Liver (tissue), 9 donors: ENCODE measurements around the gene SLC16A4. TPM values are rescaled to one million over a fixed set of nuclear protein-coding genes. Genes with fewer than 3 reads are reported as not detected.

Experiments used
- DNase-seq: peaks from one replicate; pipeline ENCODE4 v3.0.0-alpha.2; 2017; ENCODE audit warnings: low spot score
- H3K27ac ChIP-seq, 2 donors: one replicate each; pipeline ENCODE4 v1.7.0; 2013; ENCODE audit warnings: inconsistent platforms in 2 of 2, low read length in 2 of 2, control low read depth in 1 of 2, low read depth in 1 of 2, mild to moderate bottlenecking in 1 of 2
- H3K27me3 ChIP-seq, 4 donors: one replicate each; pipeline versions ENCODE4 v1.6.1 to v1.7.0; 2013; ENCODE audit warnings: low read length in 3 of 4, inconsistent platforms in 1 of 4, mild to moderate bottlenecking in 1 of 4, moderate library complexity in 1 of 4; ENCODE audit not compliant: control insufficient read depth in 4 of 4, insufficient read depth in 4 of 4
- H3K36me3 ChIP-seq, 4 donors: one replicate each; pipeline versions ENCODE4 v1.6.1 to v1.7.0; 2013; ENCODE audit warnings: low read length in 3 of 4, mild to moderate bottlenecking in 3 of 4, low read depth in 1 of 4, moderate library complexity in 1 of 4; ENCODE audit not compliant: control insufficient read depth in 4 of 4, insufficient read depth in 3 of 4
- H3K4me1 ChIP-seq, 4 donors: one replicate each; pipeline versions ENCODE4 v1.6.1 to v1.7.0; 2013; ENCODE audit warnings: low read length in 3 of 4, mild to moderate bottlenecking in 3 of 4, moderate library complexity in 1 of 4; ENCODE audit not compliant: control insufficient read depth in 4 of 4, insufficient read depth in 4 of 4
- H3K4me3 ChIP-seq, 3 donors: one replicate each; pipeline versions ENCODE4 v1.6.1 to v1.7.0; 2013; ENCODE audit warnings: low read length in 3 of 3, control low read depth in 1 of 3, low read depth in 1 of 3, mild to moderate bottlenecking in 1 of 3
- H3K9ac ChIP-seq, 2 donors: one replicate each; pipeline ENCODE4 v1.7.0; 2013; ENCODE audit warnings: low read length in 2 of 2, mild to moderate bottlenecking in 2 of 2, moderate library complexity in 2 of 2, control low read depth in 1 of 2, low read depth in 1 of 2
- H3K9me3 ChIP-seq, 4 donors: one replicate each; pipeline versions ENCODE4 v1.6.1 to v1.7.0; 2013; ENCODE audit warnings: low read length in 3 of 4; ENCODE audit not compliant: control insufficient read depth in 4 of 4
- ATF3 ChIP-seq: IDR thresholded peaks from 2 replicates; pipeline ENCODE4 v1.6.1; 2016; ENCODE audit warnings: antibody characterized with exemption
- CTCF ChIP-seq: fragments of 150-350 bp; IDR thresholded peaks from 2 replicates; pipeline ENCODE4 v1.5.1; 2017; ENCODE audit warnings: improper control_type of control experiment, low read depth, low read length; ENCODE audit not compliant: missing input control
- EGR1 ChIP-seq, 2 donors: IDR thresholded peaks; 2 replicates each; pipeline ENCODE4 v1.6.1; 2016 to 2018; ENCODE audit warnings: antibody characterized with exemption in 2 of 2, low read depth in 2 of 2
- FOXA1 ChIP-seq: IDR thresholded peaks from 2 replicates; pipeline ENCODE4 v1.6.1; 2016; ENCODE audit warnings: antibody characterized with exemption
- FOXA2 ChIP-seq: IDR thresholded peaks from 2 replicates; pipeline ENCODE4 v1.6.1; 2016; ENCODE audit warnings: antibody characterized with exemption
- GABPA ChIP-seq, 2 donors: IDR thresholded peaks in 1 of 2; conservative IDR thresholded peaks in 1 of 2; 2 replicates each; pipeline ENCODE4 v1.6.1; 2016; ENCODE audit warnings: antibody characterized with exemption in 2 of 2, mild to moderate bottlenecking in 1 of 2, moderate library complexity in 1 of 2
- HNF4A ChIP-seq, 2 donors: conservative IDR thresholded peaks; 2 replicates each; pipeline ENCODE4 v1.6.1; 2016; ENCODE audit warnings: antibody characterized with exemption in 2 of 2, mild to moderate bottlenecking in 2 of 2
- HNF4G ChIP-seq: IDR thresholded peaks from 2 replicates; pipeline ENCODE4 v1.6.1; 2016; ENCODE audit warnings: antibody characterized with exemption
- JUND ChIP-seq, 2 donors: IDR thresholded peaks; 2 replicates each; pipeline ENCODE4 v1.6.1; 2016; ENCODE audit warnings: antibody characterized with exemption in 2 of 2
- MAX ChIP-seq: IDR thresholded peaks from 2 replicates; pipeline ENCODE4 v1.6.1; 2016; ENCODE audit warnings: antibody characterized with exemption
- NR2F2 ChIP-seq: IDR thresholded peaks from 2 replicates; pipeline ENCODE4 v1.6.1; 2016; ENCODE audit warnings: antibody characterized with exemption
- RAD21 ChIP-seq, 2 donors: IDR thresholded peaks; 2 replicates each; pipeline ENCODE4 v1.6.1; 2016; ENCODE audit warnings: antibody characterized with exemption in 2 of 2, mild to moderate bottlenecking in 2 of 2
- REST ChIP-seq: IDR thresholded peaks from 2 replicates; pipeline ENCODE4 v1.6.1; 2016; ENCODE audit warnings: antibody characterized with exemption, mild to moderate bottlenecking
- RXRA ChIP-seq, 2 donors: IDR thresholded peaks; 2 replicates each; pipeline ENCODE4 v1.6.1; 2017 to 2018; ENCODE audit warnings: antibody characterized with exemption in 2 of 2, mild to moderate bottlenecking in 1 of 2
- SP1 ChIP-seq: IDR thresholded peaks from 2 replicates; pipeline ENCODE4 v1.6.1; 2018; ENCODE audit warnings: antibody characterized with exemption, mild to moderate bottlenecking
- TAF1 ChIP-seq: conservative IDR thresholded peaks from 2 replicates; pipeline ENCODE4 v1.6.1; 2016; ENCODE audit warnings: antibody characterized with exemption, mild to moderate bottlenecking
- YY1 ChIP-seq: IDR thresholded peaks from 2 replicates; pipeline ENCODE4 v1.6.1; 2016; ENCODE audit warnings: antibody characterized with exemption, mild to moderate bottlenecking
- ZBTB33 ChIP-seq: IDR thresholded peaks from 2 replicates; pipeline ENCODE4 v1.6.1; 2016; ENCODE audit warnings: antibody characterized with exemption
- WGBS: extraction: QIAGEN DNeasy Blood & Tissue Kit; methylation state at CpG from one replicate; pipeline ENCODE4 v1.1.7; 2013; 5-methylcytosine and 5-hydroxymethylcytosine counted together
- polyA plus RNA-seq, 2 donors: library from polyadenylated mRNA; stranded (reverse) in 1 of 2; unstranded in 1 of 2; fragments of 200-250 nt in 1 of 2; fragments of >200 nt in 1 of 2; fragmentation: Nextera tagmentation in 1 of 2; extraction: Ambion mirVana in 1 of 2; gene quantifications; one replicate each; pipeline versions ENCODE4 v1.2.1 to v1.2.3, GENCODE V29; 2013 to 2015
- total RNA-seq, 2 donors: library from RNA; depleted of rRNA; stranded (reverse); fragments of >200 nt; gene quantifications; one replicate each; pipeline ENCODE4 v1.2.3, GENCODE V29; 2014
- donor health status: healthy.
- donor health status: healthy.
- donor health status: healthy.
- donor health status: healthy.
- donor health status: healthy.

SLC16A4 gene
- total and polyA plus RNA-seq, 4 donors, result 0.72 to 1.8 (median 1.6) TPM

- DNase-seq, result no peak
- no peak overlapping the region for H3K4me3 ChIP-seq
- H3K9me3 ChIP-seq, result no peaks in the 10 kb centered on the region
- 77% methylated on average over 4 of the region's 4 CpGs for WGBS
- TF ChIP-seq TAF1 (no peak), FOXA2 (no peak), YY1 (no peak), HNF4A (conservative IDR thresholded peaks at IDR 0.05) (no peak)
- no peaks in the 10 kb centered on the region for H3K36me3 ChIP-seq
- H3K27ac ChIP-seq, result no peak overlapping the region
- H3K27me3 ChIP-seq, result no peaks in the 10 kb centered on the region
- no peak overlapping the region for H3K9ac ChIP-seq
- H3K4me1 ChIP-seq, result peaks cover 0 to 7% (median 4%) of the 10 kb centered on the region in 4 donors
Measured at GRCh38 chr1:110428946-110429345, 38.1 kb upstream of the SLC16A4 start.

GRCh38 chr1:110426854-110427253, 36.0 kb upstream of the SLC16A4 start:
- no peaks in the 10 kb centered on the region for H3K36me3 ChIP-seq
- no peaks in the 10 kb centered on the region for H3K9me3 ChIP-seq
- no peak overlapping the region for H3K4me3 ChIP-seq
- no peaks in the 10 kb centered on the region for H3K27me3 ChIP-seq
- 67% methylated on average over 4 of the region's 4 CpGs for WGBS
- no peaks in the 10 kb centered on the region for H3K4me1 ChIP-seq
- TF ChIP-seq MAX (no peak), HNF4G (no peak), RAD21 (IDR thresholded peaks at IDR 0.05) (no peak), EGR1 (IDR thresholded peaks at IDR 0.05; ENCODE audit: low read depth in 2 of 2) (no peak), NR2F2 (no peak), ZBTB33 (no peak), FOXA1 (no peak), HNF4A (conservative IDR thresholded peaks at IDR 0.05) (no peak), YY1 (no peak), FOXA2 (no peak), JUND (IDR thresholded peaks at IDR 0.05) (no peak), RXRA (IDR thresholded peaks at IDR 0.05) (no peak), GABPA (IDR thresholded peaks at IDR 0.05 in 1 of 2, conservative IDR thresholded peaks at IDR 0.05 in 1 of 2) (no peak), CTCF (no peak), ATF3 (no peak), REST (no peak), TAF1 (no peak), SP1 (no peak)
- no peak overlapping the region for H3K27ac ChIP-seq
- H3K9ac ChIP-seq, result no peak overlapping the region
- DNase-seq, result no peak
